ENCODE results near the gene UBE2L6.

UBE2L6 gene

GRCh38 chr11:57567515-57568329, at the start of gene UBE2L6:
TSS of gene UBE2L6 (minus strand) at chr11:57567672. CDS start at chr11:57567611, 61 bp downstream.
- DNase-seq, result peak; percentile 44

GRCh38 chr11:57616595-57616994, 49.1 kb upstream of the UBE2L6 start:
- no peak for DNase-seq
- in situ Hi-C loops (cut with HindIII; ENCODE audit: low pct_ligation_motif_present, low pct_unique_long_range_greater_than_20kb, low sequenced_read_pairs), result no loop called here

More at GRCh38 chr11:57567515-57568329, at the start of gene UBE2L6:
- in situ Hi-C loops (cut with HindIII; ENCODE audit: low pct_ligation_motif_present, low pct_unique_long_range_greater_than_20kb, low sequenced_read_pairs), result no loop called here

- in situ Hi-C loops (cut with HindIII; ENCODE audit: low pct_ligation_motif_present, low pct_unique_long_range_greater_than_20kb, low sequenced_read_pairs), result no loop called here
- no peak for DNase-seq
These were observed 47.8 kb upstream of the UBE2L6 start for GRCh38 chr11:57615308-57615707.

GRCh38 chr11:57614234-57614772, 46.8 kb upstream of the UBE2L6 start:
- in situ Hi-C loops (cut with HindIII; ENCODE audit: low pct_ligation_motif_present, low pct_unique_long_range_greater_than_20kb, low sequenced_read_pairs), result no loop called here
- no peak for DNase-seq

GRCh38 chr11:57610170-57610569, 42.7 kb upstream of the UBE2L6 start:
- in situ Hi-C loops (cut with HindIII; ENCODE audit: low pct_ligation_motif_present, low pct_unique_long_range_greater_than_20kb, low sequenced_read_pairs), result no loop called here
- no peak for DNase-seq

GRCh38 chr11:57605028-57605420, 37.6 kb upstream of the UBE2L6 start:
- DNase-seq, result no peak
- in situ Hi-C loops (cut with HindIII; ENCODE audit: low pct_ligation_motif_present, low pct_unique_long_range_greater_than_20kb, low sequenced_read_pairs), result no loop called here

- in situ Hi-C loops (cut with HindIII; ENCODE audit: low pct_ligation_motif_present, low pct_unique_long_range_greater_than_20kb, low sequenced_read_pairs), result no loop called here
- DNase-seq, result no peak
These were observed 37.0 kb upstream of the UBE2L6 start for GRCh38 chr11:57604296-57605027.

- in situ Hi-C loops (cut with HindIII; ENCODE audit: low pct_ligation_motif_present, low pct_unique_long_range_greater_than_20kb, low sequenced_read_pairs), result no loop called here
- DNase-seq, result no peak
These were observed 33.8 kb upstream of the UBE2L6 start for GRCh38 chr11:57601297-57601696.

- DNase-seq, result no peak
- in situ Hi-C loops (cut with HindIII; ENCODE audit: low pct_ligation_motif_present, low pct_unique_long_range_greater_than_20kb, low sequenced_read_pairs), result no loop called here
These were observed 31.9 kb upstream of the UBE2L6 start for GRCh38 chr11:57599381-57599780.

GRCh38 chr11:57598831-57599155, 31.3 kb upstream of the UBE2L6 start:
- in situ Hi-C loops (cut with HindIII; ENCODE audit: low pct_ligation_motif_present, low pct_unique_long_range_greater_than_20kb, low sequenced_read_pairs), result no loop called here
- no peak for DNase-seq

- in situ Hi-C loops (cut with HindIII; ENCODE audit: low pct_ligation_motif_present, low pct_unique_long_range_greater_than_20kb, low sequenced_read_pairs), result no loop called here
- peak; percentile 43 for DNase-seq
These were observed 30.7 kb upstream of the UBE2L6 start for GRCh38 chr11:57597916-57598830.

- in situ Hi-C loops (cut with HindIII; ENCODE audit: low pct_ligation_motif_present, low pct_unique_long_range_greater_than_20kb, low sequenced_read_pairs), result no loop called here
These were observed 30.0 kb upstream of the UBE2L6 start, which contains the start of gene SERPING1 for GRCh38 chr11:57597461-57597915. TSS of gene SERPING1 (plus strand) at chr11:57597685. CDS start at chr11:57598271, 586 bp downstream.

GRCh38 chr11:57596266-57596885, 28.9 kb upstream of the UBE2L6 start:
- in situ Hi-C loops (cut with HindIII; ENCODE audit: low pct_ligation_motif_present, low pct_unique_long_range_greater_than_20kb, low sequenced_read_pairs), result no loop called here
- no peak for DNase-seq

More at GRCh38 chr11:57597461-57597915, 30.0 kb upstream of the UBE2L6 start, which contains the start of gene SERPING1:
- no peak for DNase-seq

- in situ Hi-C loops (cut with HindIII; ENCODE audit: low pct_ligation_motif_present, low pct_unique_long_range_greater_than_20kb, low sequenced_read_pairs), result no loop called here
These were observed 20.7 kb upstream of the UBE2L6 start for GRCh38 chr11:57588046-57588710.

GRCh38 chr11:57586711-57587245, 19.3 kb upstream of the UBE2L6 start:
- DNase-seq, result no peak
- in situ Hi-C loops (cut with HindIII; ENCODE audit: low pct_ligation_motif_present, low pct_unique_long_range_greater_than_20kb, low sequenced_read_pairs), result no loop called here

More at GRCh38 chr11:57588046-57588710, 20.7 kb upstream of the UBE2L6 start:
- DNase-seq, result no peak

- in situ Hi-C loops (cut with HindIII; ENCODE audit: low pct_ligation_motif_present, low pct_unique_long_range_greater_than_20kb, low sequenced_read_pairs), result no loop called here
- no peak for DNase-seq
These were observed 17.8 kb upstream of the UBE2L6 start for GRCh38 chr11:57585301-57585700.

- DNase-seq, result no peak
- in situ Hi-C loops (cut with HindIII; ENCODE audit: low pct_ligation_motif_present, low pct_unique_long_range_greater_than_20kb, low sequenced_read_pairs), result no loop called here
These were observed 16.9 kb upstream of the UBE2L6 start for GRCh38 chr11:57584341-57584740.

All from ACHN (cell line).